Measurements from ENCODE around the gene JPH3. TPM values are rescaled to one million over a fixed set of nuclear protein-coding genes. Genes with fewer than 3 reads are reported as not detected.

The JPH3 gene
- total RNA-seq, 120 experiments from 2014 or later, result 37.8 to 246 (median 142) TPM

Other genes with a start within 250 kb of the JPH3 start
- gene FBXO31, start 218.7 kb upstream of the JPH3 start, total RNA-seq, result 100 to 1,000 TPM in 6 of 120 experiments, 10 to 100 TPM in 114; 43.6 to 107 (median 78.8) TPM
- 100 to 1,000 TPM in 115 of 120 experiments, 10 to 100 TPM in 5; 88.4 to 163 (median 131) TPM for gene MAP1LC3B, start 210.2 kb upstream of the JPH3 start, total RNA-seq
- 10 to 100 TPM; 25.1 to 60.3 (median 37.0) TPM for gene ZCCHC14, start 109.5 kb upstream of the JPH3 start, total RNA-seq
- gene KLHDC4, start 163.5 kb downstream of the JPH3 start, total RNA-seq, result 10 to 100 TPM; 22.5 to 62.8 (median 39.0) TPM